ENCODE measurements around the gene THSD7A.

Gene THSD7A

GRCh38 chr7:11335947-11336346 is 496.1 kb downstream of the THSD7A start:
- H3K27me3 Mint-ChIP-seq (ENCODE audit: low read depth) = no peaks in the 10 kb centered on the region
- TF ChIP-seq CTCF (IDR thresholded peaks at IDR 0.05; ENCODE audit: unreplicated experiment in 3 of 3) = no peak
- peak overlapping the region; percentile 50 to 73 (median 59) for H3K27ac Mint-ChIP-seq
- no peaks in the 10 kb centered on the region for H3K4me1 Mint-ChIP-seq
- H3K9me3 Mint-ChIP-seq = no peaks in the 10 kb centered on the region
- no peak overlapping the region for H3K4me3 Mint-ChIP-seq
- H3K36me3 Mint-ChIP-seq (ENCODE audit: low read depth) = no peaks in the 10 kb centered on the region

- TF ChIP-seq CTCF (IDR thresholded peaks at IDR 0.05; ENCODE audit: unreplicated experiment in 3 of 3) = no peak
- H3K4me1 Mint-ChIP-seq = peaks cover 13% of the 10 kb centered on the region
- no peaks in the 10 kb centered on the region for H3K9me3 Mint-ChIP-seq
- no peak overlapping the region for H3K4me3 Mint-ChIP-seq
- no peak overlapping the region for H3K27ac Mint-ChIP-seq
- H3K36me3 Mint-ChIP-seq (ENCODE audit: low read depth) = no peaks in the 10 kb centered on the region
- no peaks in the 10 kb centered on the region for H3K27me3 Mint-ChIP-seq (ENCODE audit: low read depth)
These were observed 499.2 kb downstream of the THSD7A start for GRCh38 chr7:11332865-11333228.

GRCh38 chr7:11332186-11332864 is 499.7 kb downstream of the THSD7A start:
- H3K4me1 Mint-ChIP-seq = peaks cover 17% of the 10 kb centered on the region
- H3K27me3 Mint-ChIP-seq (ENCODE audit: low read depth) = no peaks in the 10 kb centered on the region
- H3K9me3 Mint-ChIP-seq = no peaks in the 10 kb centered on the region
- H3K27ac Mint-ChIP-seq = no peak overlapping the region
- H3K4me3 Mint-ChIP-seq = no peak overlapping the region
- TF ChIP-seq CTCF (IDR thresholded peaks at IDR 0.05; ENCODE audit: unreplicated experiment in 3 of 3) = no peak
- H3K36me3 Mint-ChIP-seq (ENCODE audit: low read depth) = no peaks in the 10 kb centered on the region

GRCh38 chr7:11331128-11332102 is 500.6 kb downstream of the THSD7A start:
- no peak for TF ChIP-seq CTCF (IDR thresholded peaks at IDR 0.05; ENCODE audit: unreplicated experiment in 3 of 3)
- H3K27ac Mint-ChIP-seq = no peak overlapping the region
- no peaks in the 10 kb centered on the region for H3K36me3 Mint-ChIP-seq (ENCODE audit: low read depth)
- no peaks in the 10 kb centered on the region for H3K27me3 Mint-ChIP-seq (ENCODE audit: low read depth)
- no peaks in the 10 kb centered on the region for H3K9me3 Mint-ChIP-seq
- H3K4me3 Mint-ChIP-seq = no peak overlapping the region
- H3K4me1 Mint-ChIP-seq = peaks cover 17% of the 10 kb centered on the region

- Mint-ChIP-seq H3K36me3 (ENCODE audit: low read depth) (no peaks in the 10 kb centered on the region), H3K27ac (no peak overlapping the region), H3K4me1 (peaks cover 17% of the 10 kb centered on the region), H3K27me3 (ENCODE audit: low read depth) (no peaks in the 10 kb centered on the region), H3K9me3 (no peaks in the 10 kb centered on the region), H3K4me3 (no peak overlapping the region)
- no peak for TF ChIP-seq CTCF (IDR thresholded peaks at IDR 0.05; ENCODE audit: unreplicated experiment in 3 of 3)
These were observed 501.3 kb downstream of the THSD7A start for GRCh38 chr7:11330717-11331116.
